Astrocyte (in vitro differentiated cells and primary cell): Measurements from ENCODE around the gene UMODL1. TPM values are rescaled to one million over a fixed set of nuclear protein-coding genes. Genes with fewer than 3 reads are reported as not detected.

ENCODE experiments used
- DNase-seq: peaks from one replicate; pipeline ENCODE4 v3.0.0-alpha.2; 2010; ENCODE audit warnings: low read depth
- FAIRE-seq: peaks from 2 replicates; lab custom pipeline; 2011; peaks lifted over from hg19 to GRCh38; lab: Jason Lieb, UNC
- H2AFZ ChIP-seq: 2 replicates; pipeline ENCODE4 v1.6.0; 2012; ENCODE audit warnings: low read depth, low read length, inconsistent platforms
- H3K27ac ChIP-seq: 2 replicates; pipeline ENCODE4 v1.5.1; 2011; ENCODE audit warnings: low read depth, low read length, inconsistent platforms
- H3K27me3 ChIP-seq: 2 replicates; pipeline ENCODE4 v1.6.0; 2011; ENCODE audit warnings: low read length, inconsistent platforms; ENCODE audit not compliant: insufficient read depth
- H3K36me3 ChIP-seq: 2 replicates; pipeline ENCODE4 v1.5.1; 2011; ENCODE audit warnings: low read length, inconsistent platforms; ENCODE audit not compliant: insufficient read depth
- H3K4me1 ChIP-seq: 2 replicates; pipeline ENCODE4 v1.5.1; 2011; ENCODE audit warnings: low read length, inconsistent platforms; ENCODE audit not compliant: insufficient read depth
- H3K4me2 ChIP-seq: 2 replicates; pipeline ENCODE4 v1.6.0; 2012; ENCODE audit warnings: low read length, inconsistent platforms
- H3K4me3 ChIP-seq: 2 replicates; pipeline ENCODE4 v1.5.1; 2011; ENCODE audit warnings: low read depth, mild to moderate bottlenecking, low read length, inconsistent platforms; ENCODE audit not compliant: insufficient read depth
- H3K79me2 ChIP-seq: 2 replicates; pipeline ENCODE4 v1.6.0; 2012; ENCODE audit warnings: mild to moderate bottlenecking, low read length, inconsistent platforms; ENCODE audit not compliant: insufficient read depth
- H3K9ac ChIP-seq: 2 replicates; pipeline ENCODE4 v1.6.0; 2012; ENCODE audit warnings: mild to moderate bottlenecking, low read length, inconsistent platforms
- H3K9me3 ChIP-seq: 2 replicates; pipeline ENCODE4 v1.5.1; 2012; ENCODE audit warnings: low read depth, mild to moderate bottlenecking, low read length, inconsistent platforms; ENCODE audit not compliant: insufficient read depth
- H4K20me1 ChIP-seq: 2 replicates; pipeline ENCODE4 v1.6.0; 2012; ENCODE audit warnings: low read length, inconsistent platforms; ENCODE audit not compliant: insufficient read depth
- H3K27ac Mint-ChIP-seq: one replicate; pipeline ENCODE4 v1.8.0; 2021; ENCODE audit warnings: mild to moderate bottlenecking, mixed read lengths; ENCODE audit not compliant: unreplicated experiment
- H3K27me3 Mint-ChIP-seq: one replicate; pipeline ENCODE4 v1.8.0; 2021; ENCODE audit warnings: low read depth, mixed read lengths; ENCODE audit not compliant: unreplicated experiment
- H3K36me3 Mint-ChIP-seq: one replicate; pipeline ENCODE4 v1.8.0; 2021; ENCODE audit warnings: low read depth, mixed read lengths; ENCODE audit not compliant: unreplicated experiment
- H3K4me1 Mint-ChIP-seq: one replicate; pipeline ENCODE4 v1.8.0; 2021; ENCODE audit warnings: low read depth, mixed read lengths; ENCODE audit not compliant: unreplicated experiment
- H3K4me3 Mint-ChIP-seq: one replicate; pipeline ENCODE4 v1.8.0; 2021; ENCODE audit warnings: mild to moderate bottlenecking, moderate library complexity, mixed read lengths; ENCODE audit not compliant: unreplicated experiment
- H3K9me3 Mint-ChIP-seq: one replicate; pipeline ENCODE4 v1.8.0; 2021; ENCODE audit warnings: mild to moderate bottlenecking, mixed read lengths; ENCODE audit not compliant: unreplicated experiment
- EZH2 ChIP-seq: IDR thresholded peaks from 2 replicates; pipeline ENCODE4 v1.6.1; 2012; ENCODE audit warnings: mild to moderate bottlenecking, low read length, inconsistent platforms; ENCODE audit not compliant: insufficient read depth
- total RNA-seq: library from RNA; stranded (reverse); gene quantifications from 2 replicates; pipeline ENCODE4 v1.2.1, GENCODE V29; 2021
- TF ChIP-seq, protein P1 (sequence below): IDR thresholded peaks from 2 replicates; pipeline ENCODE4 v1.5.1; 2011; ENCODE audit warnings: low read depth, mild to moderate bottlenecking, inconsistent platforms, low read length, moderate library complexity; ENCODE audit not compliant: insufficient read depth

The UMODL1 gene
- total RNA-seq, 1 donor from 2014 or later: not detected

DNA sequence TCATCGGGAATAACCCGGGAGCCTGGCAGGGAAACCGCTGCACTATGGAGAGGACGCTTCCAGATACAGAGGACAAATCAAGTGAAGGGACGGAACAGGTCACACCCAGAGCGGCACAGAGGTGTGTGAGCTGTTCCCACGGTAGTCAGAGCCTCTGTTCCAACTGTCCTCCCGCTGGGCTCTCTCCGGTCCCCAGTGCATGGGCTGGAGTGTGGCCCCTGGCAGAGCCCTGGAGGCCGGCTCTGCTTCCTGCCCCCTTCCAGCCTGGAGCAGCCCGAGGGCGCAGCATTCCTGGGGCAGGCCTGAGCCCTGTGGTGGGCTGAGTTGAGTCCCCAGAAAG, 49.1 kb upstream of the UMODL1 start:
- Histone ChIP-seq H3K27me3 (peaks cover 22% of the 10 kb centered on the region), H3K4me1 (peaks cover 12% of the 10 kb centered on the region), H4K20me1 (no peaks in the 10 kb centered on the region), H3K36me3 (no peaks in the 10 kb centered on the region), H3K79me2 (no peaks in the 10 kb centered on the region), H3K4me3 (no peak overlapping the region), H2AFZ (no peak overlapping the region), H3K27ac (no peak overlapping the region), H3K9me3 (no peaks in the 10 kb centered on the region), H3K9ac (no peak overlapping the region), H3K4me2 (peak overlapping the region; percentile 36)
- no peak for FAIRE-seq
- Mint-ChIP-seq H3K27ac (no peak overlapping the region), H3K4me1 (peaks cover 7% of the 10 kb centered on the region), H3K9me3 (no peaks in the 10 kb centered on the region), H3K27me3 (peaks cover 30% of the 10 kb centered on the region), H3K4me3 (no peak overlapping the region), H3K36me3 (no peaks in the 10 kb centered on the region)
- no peak for DNase-seq
- TF ChIP-seq, protein P1, sequence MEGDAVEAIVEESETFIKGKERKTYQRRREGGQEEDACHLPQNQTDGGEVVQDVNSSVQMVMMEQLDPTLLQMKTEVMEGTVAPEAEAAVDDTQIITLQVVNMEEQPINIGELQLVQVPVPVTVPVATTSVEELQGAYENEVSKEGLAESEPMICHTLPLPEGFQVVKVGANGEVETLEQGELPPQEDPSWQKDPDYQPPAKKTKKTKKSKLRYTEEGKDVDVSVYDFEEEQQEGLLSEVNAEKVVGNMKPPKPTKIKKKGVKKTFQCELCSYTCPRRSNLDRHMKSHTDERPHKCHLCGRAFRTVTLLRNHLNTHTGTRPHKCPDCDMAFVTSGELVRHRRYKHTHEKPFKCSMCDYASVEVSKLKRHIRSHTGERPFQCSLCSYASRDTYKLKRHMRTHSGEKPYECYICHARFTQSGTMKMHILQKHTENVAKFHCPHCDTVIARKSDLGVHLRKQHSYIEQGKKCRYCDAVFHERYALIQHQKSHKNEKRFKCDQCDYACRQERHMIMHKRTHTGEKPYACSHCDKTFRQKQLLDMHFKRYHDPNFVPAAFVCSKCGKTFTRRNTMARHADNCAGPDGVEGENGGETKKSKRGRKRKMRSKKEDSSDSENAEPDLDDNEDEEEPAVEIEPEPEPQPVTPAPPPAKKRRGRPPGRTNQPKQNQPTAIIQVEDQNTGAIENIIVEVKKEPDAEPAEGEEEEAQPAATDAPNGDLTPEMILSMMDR: no peak
- TF ChIP-seq EZH2: no peak

DNA sequence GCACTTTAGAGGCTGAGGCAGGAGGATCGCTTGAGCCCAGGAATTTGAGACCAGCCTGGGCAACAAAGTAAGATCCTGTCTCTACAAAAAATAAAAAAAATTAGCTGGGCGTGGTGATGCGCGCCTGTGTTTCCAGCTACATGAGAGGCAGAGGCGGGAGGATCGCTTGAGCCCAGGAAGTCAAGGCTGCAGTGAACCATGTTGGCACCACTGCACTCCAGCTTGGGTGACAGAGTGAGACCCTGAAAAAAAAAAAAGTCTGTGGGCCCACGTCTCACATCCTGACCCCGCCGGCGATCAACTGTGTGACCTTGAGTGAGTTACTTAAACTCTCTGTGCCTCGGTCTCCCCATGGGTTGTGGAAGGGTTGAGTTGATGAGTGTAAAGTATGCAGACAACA, 48.2 kb upstream of the UMODL1 start:
- no peaks in the 10 kb centered on the region for H3K79me2 ChIP-seq
- Mint-ChIP-seq H3K4me3 (no peak overlapping the region), H3K27me3 (peaks cover 31% of the 10 kb centered on the region), H3K36me3 (no peaks in the 10 kb centered on the region), H3K27ac (no peak overlapping the region), H3K9me3 (no peaks in the 10 kb centered on the region), H3K4me1 (peaks cover 6% of the 10 kb centered on the region)
- H3K4me2 ChIP-seq: no peak overlapping the region
- H3K4me3 ChIP-seq: no peak overlapping the region
- no peaks in the 10 kb centered on the region for H3K36me3 ChIP-seq
- H3K27me3 ChIP-seq: peaks cover 22% of the 10 kb centered on the region
- no peak for DNase-seq
- TF ChIP-seq, protein P1: no peak
- no peak for TF ChIP-seq EZH2
- no peak overlapping the region for H3K9ac ChIP-seq
- H3K27ac ChIP-seq: no peak overlapping the region
- no peaks in the 10 kb centered on the region for H4K20me1 ChIP-seq
- no peak overlapping the region for H2AFZ ChIP-seq
- H3K9me3 ChIP-seq: no peaks in the 10 kb centered on the region
- FAIRE-seq: no peak
- H3K4me1 ChIP-seq: peaks cover 12% of the 10 kb centered on the region

DNA sequence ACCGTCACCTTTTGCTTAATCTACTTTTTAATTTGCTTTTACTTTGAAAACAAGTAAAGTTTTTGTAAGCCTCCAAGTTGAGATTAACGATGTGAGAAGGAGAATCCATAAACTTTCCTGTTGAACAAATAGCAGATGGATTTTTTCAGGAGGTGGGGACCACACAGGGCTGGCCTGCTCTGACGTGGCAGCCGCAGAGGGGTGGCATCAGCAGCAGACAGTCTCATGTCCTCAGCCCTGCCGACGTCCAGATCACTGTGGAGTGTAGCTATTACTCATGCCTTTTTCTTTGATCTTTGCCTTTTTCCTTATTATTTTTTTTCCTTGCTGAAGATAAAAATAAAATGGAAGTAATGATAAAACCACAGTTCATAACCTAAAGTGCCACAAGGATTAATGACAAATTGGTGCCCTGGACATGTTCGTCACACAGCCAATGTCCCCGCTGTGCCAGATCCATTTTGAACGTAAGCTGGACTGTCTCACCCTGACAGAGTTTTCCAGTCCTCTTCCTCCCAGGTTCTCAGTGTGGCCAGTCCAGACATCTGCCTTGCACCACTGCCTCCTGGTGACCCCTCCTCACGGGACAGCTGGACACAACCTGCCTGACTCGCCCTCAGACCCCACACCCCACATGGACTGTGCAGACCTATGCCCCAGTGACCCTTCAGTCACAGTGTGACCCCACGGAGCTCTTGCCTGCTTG, 45.6 kb upstream of the UMODL1 start:
- peak overlapping the region; percentile 55 for H3K27ac ChIP-seq

More for the DNA sequence above, 45.6 kb upstream of the UMODL1 start:
- Mint-ChIP-seq H3K36me3 (no peaks in the 10 kb centered on the region), H3K4me3 (no peak overlapping the region), H3K9me3 (peaks cover 9% of the 10 kb centered on the region), H3K4me1 (peaks cover 6% of the 10 kb centered on the region), H3K27me3 (peaks cover 21% of the 10 kb centered on the region), H3K27ac (no peak overlapping the region)
- Histone ChIP-seq H3K9ac (peak overlapping the region; percentile 32), H3K9me3 (no peaks in the 10 kb centered on the region), H3K79me2 (no peaks in the 10 kb centered on the region), H4K20me1 (no peaks in the 10 kb centered on the region), H3K4me2 (peak overlapping the region; percentile 23), H3K4me1 (peaks cover 12% of the 10 kb centered on the region), H3K36me3 (no peaks in the 10 kb centered on the region), H3K4me3 (no peak overlapping the region), H3K27me3 (peaks cover 21% of the 10 kb centered on the region), H2AFZ (peak overlapping the region; percentile 3)
- TF ChIP-seq, protein P1: no peak
- TF ChIP-seq EZH2: no peak
- DNase-seq (peak; percentile 77), FAIRE-seq (no peak)
